Measurements from ENCODE around the gene DOCK10.
"Not testable (repeated sequence)": the region's sequence is repeated elsewhere in the genome, so short reads cannot be mapped to it uniquely, and the experiment has no call there.

Gene DOCK10

DNA sequence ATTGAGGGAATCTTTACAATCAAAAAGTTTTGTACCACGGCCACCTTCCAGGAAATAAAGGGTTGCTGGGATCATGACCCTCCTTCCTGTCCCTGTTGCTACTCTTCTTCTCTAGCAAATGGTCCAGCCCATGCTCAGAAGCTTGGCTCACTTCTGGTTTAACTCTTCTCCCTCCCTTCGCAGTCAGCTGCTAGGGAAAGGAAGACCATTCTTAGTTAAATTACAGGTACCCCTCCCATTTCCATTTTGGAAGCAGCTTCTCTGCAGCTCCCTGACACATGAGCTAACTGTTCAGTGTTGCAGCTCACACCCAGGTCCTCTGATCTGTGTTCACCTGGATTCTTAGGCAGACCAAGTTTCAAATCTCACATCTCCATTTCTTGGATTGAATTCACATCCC is 100.3 kb downstream of the DOCK10 start:
- DNase-seq = no peak

DNA sequence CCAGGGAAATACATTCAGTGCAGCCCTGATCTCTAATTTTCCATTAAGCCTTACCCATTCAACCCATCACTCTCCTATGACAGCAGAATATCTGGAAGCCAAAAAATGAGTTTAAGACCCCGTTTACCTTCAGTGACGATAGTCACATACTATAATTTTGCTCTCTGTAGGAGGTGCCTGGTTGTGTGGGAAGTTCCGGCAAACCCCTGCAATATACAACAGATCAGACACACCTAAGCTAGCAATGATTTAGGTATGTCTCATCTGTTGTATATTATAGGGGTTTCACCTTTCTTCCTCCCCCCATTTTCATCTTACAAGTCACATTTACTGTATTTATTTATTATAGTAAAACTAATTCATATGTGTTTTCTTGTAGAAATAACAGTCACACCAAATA is 101.7 kb downstream of the DOCK10 start:
- no peak for DNase-seq

DNA sequence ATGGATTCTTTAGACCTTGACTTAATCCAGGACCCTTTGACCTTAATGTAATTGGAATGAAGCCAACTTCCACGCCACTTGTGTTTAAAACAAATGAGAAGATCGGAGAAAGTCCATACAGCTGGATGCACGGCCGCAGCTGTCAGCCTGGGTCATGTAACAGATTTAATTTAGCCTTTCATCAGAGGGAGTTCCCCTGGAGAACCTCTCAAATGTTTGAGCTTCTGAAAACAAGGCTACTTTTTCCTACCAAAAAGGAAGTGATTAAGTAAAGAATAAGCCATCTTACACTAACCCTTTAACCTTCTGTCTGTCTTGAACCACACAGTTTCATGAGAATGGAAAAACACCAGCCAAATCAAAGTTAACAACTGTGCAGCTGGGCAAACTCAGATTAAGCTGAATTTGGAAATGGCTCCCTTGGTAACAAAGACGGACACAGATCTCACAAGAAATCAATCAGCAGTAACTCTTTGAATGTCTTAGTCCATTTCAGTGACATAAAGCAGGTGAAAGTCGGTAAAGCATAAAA is 103.6 kb downstream of the DOCK10 start:
- DNase-seq = no peak

GRCh38 chr2:224937887-224938286 is 104.4 kb downstream of the DOCK10 start:
- DNase-seq = no peak

DNA sequence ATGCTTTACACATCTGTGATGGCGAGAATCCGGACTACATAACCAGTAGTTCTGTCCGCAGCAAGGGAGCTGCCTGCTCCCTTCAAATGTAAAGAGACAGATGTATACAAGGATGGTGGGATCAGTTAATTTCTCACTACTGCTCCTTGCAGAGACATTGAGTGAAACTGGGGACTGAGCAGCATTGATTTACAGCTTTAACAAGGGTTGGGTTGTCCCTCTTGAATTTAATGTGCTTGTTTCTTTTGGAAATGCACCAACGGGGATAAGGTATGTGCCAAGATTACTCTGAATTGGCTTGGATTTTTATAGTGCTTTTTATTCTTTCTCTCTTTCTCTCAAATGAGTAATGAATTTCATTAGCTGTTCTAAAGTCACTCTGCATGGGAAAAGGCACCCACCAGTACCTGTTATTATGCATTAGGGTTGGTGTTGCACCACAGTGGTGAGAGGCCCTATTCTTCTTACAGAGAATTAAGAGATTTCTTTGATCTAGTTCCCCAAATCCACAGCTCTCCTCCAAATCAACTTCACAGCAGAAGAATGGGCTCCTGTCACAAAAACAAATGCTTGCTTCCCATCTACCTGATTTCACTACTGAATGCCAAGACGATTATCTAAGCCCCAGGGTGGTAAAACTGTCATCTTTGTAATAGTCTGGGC is 107.6 kb downstream of the DOCK10 start:
- no peak for DNase-seq

DNA sequence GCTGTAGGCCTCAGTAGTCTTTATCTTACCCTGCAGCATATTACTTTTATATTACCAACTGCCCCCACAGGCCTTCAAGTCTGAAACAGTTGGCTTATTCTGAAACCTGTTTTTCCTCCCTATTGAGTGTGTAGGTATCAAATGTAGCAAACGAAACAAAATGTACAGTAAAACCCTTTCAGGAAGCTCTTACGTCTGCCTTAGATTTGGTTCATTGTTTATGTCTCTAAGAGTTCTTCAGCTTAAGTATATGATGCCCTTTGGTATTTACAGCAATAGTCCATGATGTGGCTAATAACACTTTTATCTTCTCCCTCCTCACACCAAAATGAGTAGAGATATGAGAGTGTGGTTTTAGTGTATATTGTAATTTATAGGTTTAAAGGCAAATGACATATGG is 108.8 kb downstream of the DOCK10 start:
- DNase-seq = no peak

DNA sequence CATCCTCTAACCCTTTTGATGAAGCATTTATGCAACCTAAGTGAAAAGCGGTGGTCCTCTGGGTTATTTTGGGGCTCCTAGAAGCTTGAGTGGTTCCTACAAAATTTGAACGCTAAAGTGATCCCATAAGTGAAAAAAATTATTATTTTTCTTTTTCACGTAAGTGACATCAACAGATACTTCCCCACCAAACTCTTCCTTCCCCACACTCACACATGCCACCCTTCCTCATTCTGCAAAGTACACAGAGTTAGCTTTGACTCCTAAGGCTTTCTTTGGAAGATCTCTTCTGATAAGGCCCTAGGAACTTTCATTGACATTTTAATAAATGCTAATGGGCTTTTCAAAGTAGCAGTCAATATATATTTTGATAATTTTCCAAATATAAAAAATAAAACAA is 109.7 kb downstream of the DOCK10 start:
- DNase-seq = no peak

DNA sequence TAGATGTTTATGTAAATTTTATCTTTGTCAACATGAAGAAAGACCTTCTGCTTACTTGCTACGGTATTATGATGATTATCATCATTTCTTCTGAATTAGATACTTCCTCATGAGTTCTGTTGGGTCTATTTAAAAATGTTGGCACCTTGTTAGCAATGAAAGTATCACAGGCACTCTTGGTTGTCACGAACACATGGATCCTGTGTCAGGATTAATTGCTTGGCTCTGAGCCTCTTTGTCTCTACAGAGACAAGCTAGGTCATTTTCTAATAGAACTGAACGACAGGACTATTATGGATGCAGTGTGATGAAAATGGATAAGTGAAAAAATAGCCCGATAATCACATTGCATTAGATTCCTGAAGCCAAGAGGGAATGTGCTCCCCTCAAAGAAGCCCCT is 110.3 kb downstream of the DOCK10 start:
- DNase-seq = no peak

GRCh38 chr2:224930990-224931389 is 111.3 kb downstream of the DOCK10 start:
- DNase-seq = no peak

- DNase-seq = no peak
Measured at GRCh38 chr2:224930124-224930523, 112.1 kb downstream of the DOCK10 start.

DNA sequence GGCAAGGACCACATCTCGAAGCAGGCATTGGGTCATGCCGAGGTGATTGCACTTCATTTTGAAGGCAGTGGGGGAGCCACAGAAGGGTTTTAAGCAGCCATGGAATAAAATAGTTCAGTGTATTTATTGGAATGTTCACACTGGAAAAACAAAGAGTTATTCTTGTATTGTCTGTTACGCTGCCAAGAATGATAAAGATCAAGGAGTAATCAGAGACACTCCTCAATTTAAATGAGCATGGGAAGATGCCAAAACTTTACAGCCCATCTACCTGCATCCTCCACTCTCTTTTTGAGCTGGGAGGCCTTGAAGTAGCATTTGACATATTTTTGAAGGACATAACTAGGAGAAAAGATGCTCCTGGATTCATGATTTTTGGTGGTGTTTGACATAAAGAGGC is 112.8 kb downstream of the DOCK10 start:
- no peak for DNase-seq

- DNase-seq = no peak
Measured at GRCh38 chr2:224927646-224928173, 114.6 kb downstream of the DOCK10 start.

GRCh38 chr2:224927011-224927410 is 115.3 kb downstream of the DOCK10 start:
- DNase-seq = no peak

DNA sequence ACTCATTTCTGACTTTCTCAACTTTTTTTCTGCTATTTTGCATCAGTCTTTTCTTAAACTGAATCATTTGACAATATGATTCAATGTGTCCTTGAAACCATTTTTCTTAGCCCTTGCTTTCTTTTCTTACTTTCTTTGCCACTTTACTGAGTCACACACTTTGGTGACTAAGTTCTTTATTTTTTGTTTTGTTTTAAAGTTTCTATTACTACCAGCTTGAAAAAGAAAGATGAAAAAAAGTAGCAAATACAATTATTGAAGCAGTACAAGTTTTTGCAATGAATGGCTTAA is 116.5 kb downstream of the DOCK10 start:
- no peak for DNase-seq

- DNase-seq = no peak
Measured at GRCh38 chr2:224925061-224925809, 117.0 kb downstream of the DOCK10 start.

DNA sequence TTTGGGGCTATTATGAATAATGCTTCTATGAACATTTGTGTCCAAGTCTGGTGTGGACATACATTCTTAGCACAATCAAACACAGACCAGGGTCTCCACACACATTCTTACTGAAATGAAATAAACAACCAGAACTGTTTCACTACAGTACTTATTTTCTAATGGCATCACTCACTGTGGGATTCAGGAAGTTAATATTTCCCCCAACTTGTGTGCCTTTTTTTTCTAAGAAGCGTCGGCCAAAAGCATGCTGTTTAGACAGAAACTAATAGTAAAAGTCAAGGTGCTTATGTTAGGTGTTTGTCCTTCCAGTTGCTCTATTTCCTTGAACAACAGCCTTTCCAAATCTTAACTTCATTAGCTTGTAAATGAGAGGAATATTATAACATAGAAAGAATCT is 117.6 kb downstream of the DOCK10 start:
- DNase-seq = no peak

- DNase-seq = no peak
Measured at GRCh38 chr2:224922142-224922727, 120.0 kb downstream of the DOCK10 start.

- no peak for DNase-seq
Measured at GRCh38 chr2:224919472-224920110, 122.7 kb downstream of the DOCK10 start.

DNA sequence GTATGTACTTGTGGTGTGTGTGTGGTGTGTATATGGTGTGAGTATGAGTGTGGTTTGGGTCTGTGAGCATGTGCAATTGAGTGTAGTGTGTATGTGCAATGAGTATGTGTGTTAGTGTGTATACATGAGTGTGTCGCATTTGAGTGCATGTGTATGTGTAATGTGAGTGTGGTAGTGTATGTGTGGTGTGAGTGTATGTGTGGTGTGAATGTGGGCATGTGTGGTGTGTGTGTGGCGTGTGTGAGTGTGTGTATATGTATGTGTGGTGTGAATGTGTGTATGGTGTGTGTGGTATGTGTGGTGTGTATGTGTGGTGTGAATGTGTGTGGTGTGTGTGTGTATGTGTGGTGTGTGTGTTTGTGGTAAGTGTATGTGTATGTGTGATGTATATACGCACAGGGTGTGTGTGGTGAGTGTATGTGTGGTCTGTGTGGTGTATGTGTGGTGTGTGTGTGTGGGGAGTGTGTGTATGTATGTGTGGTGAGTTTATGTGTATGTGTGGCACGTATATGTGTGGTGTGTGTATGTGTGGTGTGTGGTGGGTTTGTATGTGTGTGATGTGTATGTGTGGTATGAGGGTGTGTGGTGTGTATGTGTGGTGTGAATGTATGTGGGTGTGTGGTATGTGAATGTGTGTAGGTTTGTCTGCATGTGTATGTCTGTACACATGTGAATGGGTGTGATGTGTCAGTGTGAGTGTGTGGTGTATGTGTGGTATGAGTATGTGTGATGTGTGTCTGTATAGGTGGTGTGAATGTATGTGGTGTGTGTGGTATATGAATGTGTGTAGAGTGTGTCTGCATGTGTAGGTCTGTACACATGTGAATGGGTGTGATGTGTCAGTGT is 123.4 kb downstream of the DOCK10 start:
- DNase-seq = no peak

- not testable (repeated sequence) for DNase-seq
Measured at GRCh38 chr2:224917246-224917645, 125.0 kb downstream of the DOCK10 start.

DNA sequence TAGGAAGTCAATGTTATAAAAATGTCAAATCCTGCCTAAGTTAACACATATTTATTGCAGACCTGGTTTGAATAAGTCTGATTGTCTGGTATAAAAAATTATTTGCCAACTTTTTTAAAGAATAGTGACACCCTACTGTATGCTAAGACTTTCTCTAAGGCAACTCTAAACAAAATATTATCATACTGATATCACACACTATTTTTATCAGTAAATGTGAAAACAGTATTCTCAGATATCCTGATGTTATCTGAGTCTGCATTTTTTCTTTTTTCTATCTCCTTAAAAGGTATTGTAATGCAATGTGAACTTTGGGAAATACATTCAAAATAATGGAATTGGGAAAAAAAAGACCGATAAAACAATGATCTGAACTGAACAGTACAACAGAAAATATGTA is 127.1 kb downstream of the DOCK10 start:
- no peak for DNase-seq

DNA sequence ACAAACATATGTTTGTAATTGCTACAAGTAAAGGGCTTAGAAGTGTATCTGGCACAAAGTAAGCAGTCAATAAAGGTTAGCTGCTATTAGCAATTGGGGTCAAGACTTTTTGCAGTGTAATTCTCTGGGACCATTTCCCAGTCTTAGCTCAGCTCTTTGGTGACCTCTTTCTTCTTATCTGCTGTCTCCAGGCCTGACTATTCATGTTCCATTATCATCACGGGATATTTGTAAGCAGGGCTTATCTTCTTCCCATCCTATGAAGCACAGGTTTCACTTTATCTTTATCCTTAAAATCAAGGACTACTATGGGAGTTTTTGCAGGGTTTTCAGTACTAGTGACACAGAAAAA is 131.7 kb downstream of the DOCK10 start:
- DNase-seq = no peak

All from amniotic stem cell (primary cell).